HG03469 (cell line): ENCODE data around the gene IRGC.
A peak's percentile ranks its signal among the peaks of the same experiment; 100 is the strongest.
"Not testable (repeated sequence)": the region's sequence is repeated elsewhere in the genome, so short reads cannot be mapped to it uniquely, and the experiment has no call there.

ENCODE experiments used
- ATAC-seq: cut with Tn5 transposase; IDR thresholded peaks from one replicate; pipeline ENCODE4 v1.9.1; 2021; ENCODE audit warnings: mild to moderate bottlenecking, moderate library complexity, moderate number of reproducible peaks; ENCODE audit not compliant: unreplicated experiment

The IRGC gene

DNA sequence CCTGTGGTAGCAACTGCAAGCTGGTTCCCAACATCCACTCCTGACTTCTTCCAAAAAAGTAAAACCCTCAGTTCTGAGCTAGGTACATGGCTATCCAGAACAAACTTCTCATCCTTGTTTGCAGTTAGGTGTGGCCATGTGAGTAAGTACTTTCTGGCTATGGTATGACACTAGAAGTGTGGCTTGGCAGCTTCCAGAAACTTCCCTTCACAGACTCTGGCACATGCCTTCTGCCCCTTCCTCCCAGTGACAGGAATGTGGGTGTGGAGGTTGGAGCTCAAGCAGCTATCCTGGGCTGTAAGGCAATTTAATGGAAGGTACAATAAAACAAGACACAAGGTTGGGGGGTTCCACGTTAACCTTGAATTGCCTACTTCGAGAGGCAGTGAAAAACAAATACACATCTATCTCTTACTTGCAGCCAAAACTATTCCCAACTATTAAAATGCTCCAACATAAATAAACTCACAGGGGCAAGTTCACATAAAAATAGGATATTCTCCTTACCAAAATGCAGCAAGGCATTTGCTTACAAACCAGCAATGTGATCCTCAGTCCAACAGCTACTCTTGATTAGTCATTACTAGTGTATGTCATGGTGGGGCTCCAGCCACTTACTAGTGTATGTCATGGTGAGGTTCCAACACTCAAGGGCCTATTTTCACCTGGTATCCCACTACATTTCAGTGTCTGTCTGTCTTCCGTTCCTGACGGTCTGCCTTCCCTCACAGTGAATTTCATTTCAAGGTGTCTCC, 35.8 kb downstream of the IRGC start:
- ATAC-seq: no peak

DNA sequence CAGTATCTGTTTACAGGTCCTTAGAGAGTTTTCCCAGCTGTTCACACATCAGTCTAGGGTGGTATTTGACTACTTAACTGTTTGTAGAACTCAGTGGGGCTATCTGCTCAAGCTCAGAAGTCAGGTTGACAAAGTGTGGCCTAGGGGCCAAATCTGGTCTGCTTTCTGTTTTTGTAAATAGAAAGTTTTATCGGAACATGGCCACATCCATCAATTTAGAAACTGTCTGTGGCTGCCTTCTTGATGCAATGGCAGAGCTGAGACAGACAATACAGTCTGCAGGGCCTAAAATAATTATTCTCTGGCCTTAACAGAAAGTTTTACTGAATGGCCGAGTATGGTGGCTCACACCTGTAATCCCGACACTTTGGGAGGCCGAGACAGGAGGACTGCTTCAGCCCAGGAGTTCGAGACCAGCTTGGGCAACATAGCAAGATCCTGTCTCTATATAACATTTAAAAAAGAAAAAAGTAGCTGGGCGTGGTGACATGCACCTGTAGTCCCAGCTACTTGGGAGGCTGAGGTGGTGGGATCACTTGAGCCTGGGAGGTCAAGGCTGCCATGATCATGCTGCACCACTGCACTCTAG, 36.5 kb downstream of the IRGC start:
- no peak for ATAC-seq

- ATAC-seq: no peak
Observed at GRCh38 chr19:43754253-43754502, 38.3 kb downstream of the IRGC start.

DNA sequence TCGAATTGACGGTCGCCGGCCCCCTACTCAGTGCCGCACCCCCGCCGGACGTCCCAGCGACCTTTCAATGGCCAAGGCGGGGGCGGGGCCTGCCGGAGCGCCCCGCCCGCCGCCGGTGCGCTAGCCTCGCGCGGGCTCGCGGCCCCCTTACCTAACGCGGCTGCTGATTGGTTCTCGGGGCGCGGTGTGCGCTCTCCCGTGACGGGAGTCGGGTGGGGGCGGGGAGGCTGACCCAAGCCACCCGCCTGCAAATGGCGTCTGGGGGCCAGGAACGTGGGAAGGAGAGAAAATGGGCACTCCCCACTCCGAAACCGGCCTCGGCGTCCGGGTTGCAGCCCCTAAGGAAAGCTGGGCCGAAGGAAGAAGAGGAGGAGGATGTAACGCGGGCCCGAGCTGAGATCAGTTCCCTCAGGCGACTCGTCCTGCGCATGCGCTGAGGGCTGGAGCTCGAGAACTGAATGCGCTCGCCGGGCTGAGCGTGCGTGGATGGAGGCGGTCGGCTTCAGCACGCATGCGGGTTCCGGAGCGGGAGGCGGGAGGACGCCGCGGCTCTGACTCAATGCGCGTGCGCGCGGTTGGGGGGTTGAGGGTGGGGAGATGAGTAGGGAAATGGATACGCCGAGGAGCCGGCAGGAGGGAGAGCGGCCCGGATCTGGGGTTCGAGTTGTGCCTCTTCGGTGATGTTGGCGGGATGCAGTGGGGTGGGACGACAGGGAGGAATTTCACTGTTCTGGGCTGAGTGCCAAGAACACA, 38.8 kb downstream of the IRGC start, which contains the start of gene SMG9:
SMG9 (minus strand) TSS at position 460 of the 753 bp plus-strand sequence. CDS start 4,221 bp downstream, outside the sequence.
- peak; percentile 40 for ATAC-seq

DNA sequence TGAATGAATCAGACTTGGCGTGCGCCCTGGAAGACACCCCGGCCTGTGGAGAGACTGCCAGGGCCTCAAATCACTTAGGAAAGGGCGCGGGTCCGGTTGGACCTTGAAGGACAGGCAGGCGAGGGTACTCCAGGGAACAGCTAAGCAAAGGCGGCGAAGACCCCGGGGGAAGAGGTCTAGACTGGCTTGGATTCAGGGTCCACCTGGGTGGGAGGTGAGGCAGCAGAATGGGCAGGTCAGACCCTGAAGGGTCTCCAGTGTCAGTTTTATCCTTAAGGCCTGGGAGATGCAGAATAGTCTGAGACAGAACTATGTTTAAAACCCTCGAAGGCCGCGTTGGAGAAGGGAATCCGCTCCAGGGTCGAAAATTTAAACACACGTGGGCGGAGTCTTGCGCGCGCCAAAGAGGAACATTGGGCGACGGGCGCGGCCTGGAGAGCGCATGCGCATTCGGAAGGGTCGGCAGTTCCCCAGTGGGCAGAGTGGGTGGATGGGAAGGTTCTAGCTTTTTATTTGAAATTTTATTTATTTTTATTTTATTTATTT, 39.5 kb downstream of the IRGC start:
- ATAC-seq: no peak

DNA sequence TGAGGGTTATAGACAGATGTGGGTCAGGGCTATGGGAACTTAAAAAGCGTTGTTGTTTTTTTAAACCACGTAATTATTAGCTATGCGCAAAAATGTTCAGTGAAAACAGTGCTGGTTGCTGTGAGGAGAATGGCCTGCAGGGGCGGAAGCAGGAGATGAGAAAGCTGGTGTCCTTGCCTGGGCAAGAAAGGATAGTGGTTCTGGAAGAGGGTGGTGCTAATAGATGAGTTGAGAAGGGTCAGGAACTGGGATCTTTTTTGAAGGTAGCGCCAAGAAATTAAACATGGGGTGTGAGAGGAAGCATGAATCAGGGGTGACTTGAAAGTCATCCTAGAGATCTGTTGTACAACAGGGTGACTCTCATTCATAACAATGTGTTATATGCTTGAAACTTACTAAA, 43.6 kb downstream of the IRGC start:
- ATAC-seq: no peak

DNA sequence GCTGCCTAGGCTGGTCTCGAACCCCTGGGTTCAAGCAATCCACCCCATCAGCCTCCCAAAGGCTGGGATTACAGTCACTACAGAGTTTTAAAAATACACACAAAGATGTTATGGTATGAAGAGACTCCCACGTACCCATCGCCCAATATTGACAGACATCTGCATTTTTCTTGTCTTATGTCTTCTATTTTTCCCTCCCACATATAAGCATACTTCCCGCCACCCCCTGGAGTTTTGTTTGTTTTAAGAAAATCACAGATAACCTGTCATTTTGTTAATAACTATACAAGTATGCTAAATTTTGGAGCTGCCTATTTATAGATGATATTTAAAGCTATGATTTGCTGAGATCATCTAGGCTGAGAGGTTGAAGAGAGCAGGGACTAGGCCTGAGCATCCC, 45.1 kb downstream of the IRGC start:
- no peak for ATAC-seq

DNA sequence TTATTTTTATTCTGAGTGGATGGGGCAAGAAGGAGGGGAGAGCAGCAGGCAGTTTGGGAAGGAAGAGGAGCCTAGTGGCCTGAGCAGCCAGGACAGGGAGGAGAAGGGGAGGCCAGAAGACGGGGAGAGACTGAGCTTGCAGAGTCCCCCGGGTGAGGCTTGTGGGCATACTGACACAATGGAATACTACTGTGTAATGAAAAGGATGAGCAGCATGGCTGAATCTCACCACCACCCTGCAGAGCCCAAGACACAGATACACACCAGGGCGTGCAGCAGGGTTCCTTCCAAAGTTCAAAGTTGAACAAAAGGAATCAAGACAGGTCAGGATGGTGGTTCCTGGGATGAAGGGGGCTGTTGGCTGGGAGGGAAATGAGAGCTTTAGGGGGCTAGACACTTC, 46.9 kb downstream of the IRGC start:
- ATAC-seq: no peak

DNA sequence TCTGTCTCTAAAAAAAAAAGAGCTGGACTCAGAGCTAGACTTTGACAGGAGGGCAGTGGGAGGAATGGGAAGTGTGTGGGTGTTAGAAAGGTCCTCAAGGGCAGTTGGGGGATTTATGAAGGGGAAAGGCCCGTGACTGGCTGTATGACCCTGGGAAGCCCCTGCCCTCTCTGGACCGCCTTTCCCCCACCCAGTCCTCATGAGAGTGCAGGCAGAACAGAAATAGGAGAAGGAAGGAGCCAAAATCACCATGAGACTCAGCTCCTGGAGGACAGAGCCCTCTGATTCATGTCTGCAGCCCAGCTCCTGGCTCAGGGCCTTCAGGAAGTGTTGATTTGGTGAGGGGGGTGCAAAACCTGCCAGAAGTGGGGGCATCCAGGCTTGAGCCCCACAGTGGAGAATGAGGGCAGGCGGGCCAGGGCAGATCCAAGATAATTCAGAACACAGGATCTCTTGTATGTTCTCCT, 47.6 kb downstream of the IRGC start:
- no peak for ATAC-seq

DNA sequence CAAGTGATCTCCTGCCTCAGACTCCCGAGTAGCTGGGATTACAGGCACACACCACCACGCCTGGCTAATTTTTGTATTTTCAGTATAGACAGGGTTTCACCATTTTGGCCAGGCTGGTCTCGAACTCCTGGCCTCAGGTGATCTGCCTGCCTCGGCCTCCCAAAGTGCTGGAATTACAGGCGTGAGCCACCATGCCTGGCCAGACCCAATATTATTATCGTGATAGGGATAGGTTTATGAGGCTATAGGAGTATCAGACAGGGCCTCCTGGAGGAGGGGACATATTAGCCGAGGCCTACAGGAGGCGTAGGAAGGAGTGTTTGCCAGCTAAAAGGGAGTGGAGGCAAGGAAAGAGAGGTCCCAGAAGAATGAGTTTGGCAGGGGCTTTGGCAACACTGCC, 48.8 kb downstream of the IRGC start:
- not testable (repeated sequence) for ATAC-seq

GRCh38 chr19:43765109-43765876, 49.4 kb downstream of the IRGC start:
- ATAC-seq: peak; percentile 51

GRCh38 chr19:43766755-43767043, 50.8 kb downstream of the IRGC start:
- ATAC-seq: no peak

- ATAC-seq: no peak
Observed at GRCh38 chr19:43767316-43767715, 51.4 kb downstream of the IRGC start.

GRCh38 chr19:43767818-43768217, 51.9 kb downstream of the IRGC start:
- ATAC-seq: no peak

GRCh38 chr19:43768273-43769050, 52.6 kb downstream of the IRGC start:
- no peak for ATAC-seq

- ATAC-seq: no peak
Observed at GRCh38 chr19:43769256-43769655, 53.4 kb downstream of the IRGC start.
